Stimulated activated CD8-positive, alpha-beta memory T cell treated with anti-CD3 and anti-CD28 coated beads, Interleukin-15, amount 100 ng/mL, for 48 hours (primary cell): ENCODE measurements around the gene KIF3C.
A peak's percentile ranks its signal among the peaks of the same experiment; 100 is the strongest.

Experiments
- DNase-seq, 2 donors: peaks; one replicate each; pipeline ENCODE4 v3.0.0-alpha.2; 2020; ENCODE audit warnings: low read depth in 2 of 2

KIF3C gene

DNA sequence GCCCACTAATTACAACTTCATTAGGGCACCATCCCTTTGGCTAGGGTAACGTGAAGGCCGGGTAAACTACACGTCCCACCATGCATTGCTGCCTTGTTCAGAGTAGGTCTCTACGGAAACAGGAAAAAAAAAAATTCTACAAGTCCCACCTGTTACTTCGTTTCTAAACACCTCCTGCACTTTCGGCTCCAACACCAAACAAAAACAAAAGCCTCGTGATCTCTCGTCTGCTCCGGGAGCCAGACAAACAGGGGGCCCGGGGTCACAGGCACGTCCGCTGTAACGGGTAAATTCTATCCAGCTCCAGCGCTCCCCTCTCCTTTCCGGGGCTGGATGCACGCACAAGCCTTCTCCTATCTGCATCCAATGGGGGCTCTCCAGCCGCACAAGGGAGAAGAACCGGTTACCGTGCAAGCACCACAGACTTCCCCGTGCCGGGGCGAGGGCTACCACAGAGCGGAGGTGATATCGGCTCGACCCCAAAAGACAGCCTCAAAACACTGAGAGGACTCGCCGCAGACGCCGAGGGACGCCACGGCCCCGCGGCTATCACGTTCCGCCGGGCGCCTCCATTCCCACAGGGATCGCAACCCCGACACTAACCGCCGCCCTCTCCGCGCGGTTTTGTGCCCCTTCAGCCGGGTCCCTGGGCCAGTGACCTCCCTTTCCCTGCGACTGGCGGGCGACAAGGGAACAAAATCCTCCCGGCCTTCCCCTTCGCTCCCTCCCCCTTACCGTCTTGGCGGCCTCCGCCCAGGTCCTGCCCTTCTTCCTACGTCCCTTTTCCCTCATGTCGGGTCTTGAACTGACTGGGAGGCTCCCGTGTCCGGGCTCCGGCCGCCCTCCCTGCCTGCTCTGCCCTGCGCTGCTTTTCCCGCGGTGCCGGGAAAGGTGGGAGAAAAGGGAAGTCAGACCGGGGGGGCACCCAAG lies 104.6 kb downstream of the KIF3C start:
- DNase-seq: peak; percentile 5 to 33
